Measurements from ENCODE around the gene RPP14.

RPP14 gene

DNA sequence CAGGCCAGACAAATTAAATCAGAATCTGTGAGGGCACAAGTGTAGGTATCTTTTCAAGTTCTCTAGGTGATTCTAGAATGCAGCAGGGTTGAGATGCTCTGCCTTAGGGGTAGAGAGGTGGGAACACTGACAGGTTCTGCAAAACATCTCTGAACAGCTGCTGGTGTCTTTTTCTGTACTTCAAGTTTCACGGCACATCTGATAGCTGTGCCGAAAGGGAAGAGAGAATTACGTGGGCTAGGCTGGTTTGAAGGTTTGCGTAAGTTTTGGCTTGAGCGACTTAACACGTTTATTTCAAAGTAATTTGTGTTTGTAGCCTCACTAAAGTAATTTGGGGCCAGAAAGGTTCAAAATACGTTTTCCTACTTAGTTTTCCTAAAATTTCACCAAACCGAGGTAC is 49.1 kb downstream of the RPP14 start:
- ChIA-PET CTCF (no interaction called here), POLR2A (no interaction called here)
- H3K9me3 ChIP-seq (ENCODE audit: control insufficient read depth, insufficient read depth, low read depth, low read length) = no peaks in the 10 kb centered on the region
- TF ChIP-seq OSR2 (tag by site-specific recombination; IDR thresholded peaks at IDR 0.05) (no peak), IKZF3 (tag by site-specific recombination; IDR thresholded peaks at IDR 0.05) (no peak), ZNF221 (tag by site-specific recombination; IDR thresholded peaks at IDR 0.05; ENCODE audit: borderline replicate concordance) (no peak), ZNF837 (tag by site-specific recombination; IDR thresholded peaks at IDR 0.05) (no peak), ZNF174 (tag by site-specific recombination; IDR thresholded peaks at IDR 0.05) (no peak), HOXD13 (CRISPR knock-in tag; IDR thresholded peaks at IDR 0.05; ENCODE audit: borderline replicate concordance) (no peak), SP2 (tag by site-specific recombination; IDR thresholded peaks at IDR 0.05) (no peak), ZNF223 (tag by site-specific recombination; IDR thresholded peaks at IDR 0.05) (no peak), ZEB2 (tag by site-specific recombination; IDR thresholded peaks at IDR 0.05) (no peak), SP7 (tag by site-specific recombination; IDR thresholded peaks at IDR 0.05) (no peak), SCRT2 (tag by site-specific recombination; IDR thresholded peaks at IDR 0.05) (no peak), ZNF664 (tag by site-specific recombination; IDR thresholded peaks at IDR 0.05) (no peak), MZF1 (tag by site-specific recombination; IDR thresholded peaks at IDR 0.05; ENCODE audit: borderline replicate concordance) (no peak)
- TF ChIP-seq, protein P1, sequence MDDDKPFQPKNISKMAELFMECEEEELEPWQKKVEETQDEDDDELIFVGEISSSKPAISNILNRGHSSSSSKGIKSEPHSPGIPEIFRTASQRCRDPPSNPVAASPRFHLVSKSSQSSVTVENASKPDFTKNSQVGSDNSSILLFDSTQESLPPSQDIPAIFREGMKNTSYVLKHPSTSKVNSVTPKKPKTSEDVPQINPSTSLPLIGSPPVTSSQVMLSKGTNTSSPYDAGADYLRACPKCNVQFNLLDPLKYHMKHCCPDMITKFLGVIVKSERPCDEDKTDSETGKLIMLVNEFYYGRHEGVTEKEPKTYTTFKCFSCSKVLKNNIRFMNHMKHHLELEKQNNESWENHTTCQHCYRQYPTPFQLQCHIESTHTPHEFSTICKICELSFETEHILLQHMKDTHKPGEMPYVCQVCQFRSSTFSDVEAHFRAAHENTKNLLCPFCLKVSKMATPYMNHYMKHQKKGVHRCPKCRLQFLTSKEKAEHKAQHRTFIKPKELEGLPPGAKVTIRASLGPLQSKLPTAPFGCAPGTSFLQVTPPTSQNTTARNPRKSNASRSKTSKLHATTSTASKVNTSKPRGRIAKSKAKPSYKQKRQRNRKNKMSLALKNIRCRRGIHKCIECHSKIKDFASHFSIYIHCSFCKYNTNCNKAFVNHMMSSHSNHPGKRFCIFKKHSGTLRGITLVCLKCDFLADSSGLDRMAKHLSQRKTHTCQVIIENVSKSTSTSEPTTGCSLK (tag by site-specific recombination; IDR thresholded peaks at IDR 0.05) = no peak
- TF ChIP-seq, protein P2, sequence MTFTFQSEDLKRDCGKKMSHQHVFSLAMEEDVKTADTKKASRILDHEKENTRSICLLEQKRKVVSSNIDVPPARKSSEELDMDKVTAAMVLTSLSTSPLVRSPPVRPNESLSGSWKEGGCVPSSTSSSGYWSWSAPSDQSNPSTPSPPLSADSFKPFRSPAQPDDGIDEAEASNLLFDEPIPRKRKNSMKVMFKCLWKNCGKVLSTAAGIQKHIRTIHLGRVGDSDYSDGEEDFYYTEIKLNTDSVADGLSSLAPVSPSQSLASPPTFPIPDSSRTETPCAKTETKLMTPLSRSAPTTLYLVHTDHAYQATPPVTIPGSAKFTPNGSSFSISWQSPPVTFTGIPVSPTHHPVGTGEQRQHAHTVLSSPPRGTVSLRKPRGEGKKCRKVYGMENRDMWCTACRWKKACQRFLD (tag by site-specific recombination; IDR thresholded peaks at IDR 0.05) = no peak
- H3K27ac ChIP-seq (ENCODE audit: extremely low read depth, low read depth, low read length) = no peak overlapping the region
- H3K36me3 ChIP-seq (ENCODE audit: control insufficient read depth in 2 of 2, insufficient read depth in 1 of 2, low read length in 2 of 2) = no peaks in the 10 kb centered on the region
- H3K4me1 ChIP-seq (ENCODE audit: control insufficient read depth, insufficient read depth, low read length) = 0 out of 2 replicates have a peak, but pooled peaks cover 4% of the 10 kb centered on the region
- H3K4me3 ChIP-seq (ENCODE audit: low read depth, low read length) = no peak overlapping the region

DNA sequence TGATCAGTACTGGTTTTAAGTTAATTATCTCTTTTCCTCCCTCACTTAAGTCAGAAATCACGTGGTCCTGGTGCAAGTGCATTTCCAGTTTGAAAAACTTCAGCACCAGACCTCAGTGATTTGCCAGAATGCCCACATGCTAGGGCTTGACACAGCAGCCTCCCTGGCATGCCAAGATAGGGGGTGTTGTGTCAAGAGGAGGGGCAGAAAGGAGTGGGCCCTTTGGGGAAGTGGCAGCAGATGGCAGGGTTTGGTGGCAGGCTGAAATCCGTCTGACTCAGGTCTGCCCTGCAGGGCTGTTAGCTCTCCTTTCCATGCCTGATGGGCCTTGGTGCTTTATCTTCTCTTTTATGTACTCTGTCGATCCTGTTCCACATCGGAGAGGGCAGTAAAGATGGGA is 50.0 kb downstream of the RPP14 start:
- ChIA-PET CTCF (no interaction called here), POLR2A (no interaction called here)
- 0 out of 2 replicates have a peak, but pooled peaks cover 4% of the 10 kb centered on the region for H3K4me1 ChIP-seq (ENCODE audit: control insufficient read depth, insufficient read depth, low read length)
- TF ChIP-seq ZIC2 (tag by site-specific recombination; IDR thresholded peaks at IDR 0.05) (no peak), ZNF155 (tag by site-specific recombination; IDR thresholded peaks at IDR 0.05) (no peak), MYNN (tag by site-specific recombination; IDR thresholded peaks at IDR 0.05; ENCODE audit: borderline replicate concordance) (no peak), ZNF558 (tag by site-specific recombination; IDR thresholded peaks at IDR 0.05) (no peak), ZFP69B (tag by site-specific recombination; IDR thresholded peaks at IDR 0.05) (no peak), ZNF501 (tag by site-specific recombination; IDR thresholded peaks at IDR 0.05) (no peak), ZBTB17 (tag by site-specific recombination; IDR thresholded peaks at IDR 0.05) (no peak), ZNF350 (tag by site-specific recombination; IDR thresholded peaks at IDR 0.05) (no peak), ZNF184 (tag by site-specific recombination; IDR thresholded peaks at IDR 0.05) (no peak), PRDM1 (tag by site-specific recombination; IDR thresholded peaks at IDR 0.05) (no peak), SP3 (tag by site-specific recombination; IDR thresholded peaks at IDR 0.05) (no peak), GLIS2 (tag by site-specific recombination; IDR thresholded peaks at IDR 0.05) (no peak), ZNF214 (tag by site-specific recombination; IDR thresholded peaks at IDR 0.05; ENCODE audit: borderline replicate concordance) (no peak)
- TF ChIP-seq, protein P3, sequence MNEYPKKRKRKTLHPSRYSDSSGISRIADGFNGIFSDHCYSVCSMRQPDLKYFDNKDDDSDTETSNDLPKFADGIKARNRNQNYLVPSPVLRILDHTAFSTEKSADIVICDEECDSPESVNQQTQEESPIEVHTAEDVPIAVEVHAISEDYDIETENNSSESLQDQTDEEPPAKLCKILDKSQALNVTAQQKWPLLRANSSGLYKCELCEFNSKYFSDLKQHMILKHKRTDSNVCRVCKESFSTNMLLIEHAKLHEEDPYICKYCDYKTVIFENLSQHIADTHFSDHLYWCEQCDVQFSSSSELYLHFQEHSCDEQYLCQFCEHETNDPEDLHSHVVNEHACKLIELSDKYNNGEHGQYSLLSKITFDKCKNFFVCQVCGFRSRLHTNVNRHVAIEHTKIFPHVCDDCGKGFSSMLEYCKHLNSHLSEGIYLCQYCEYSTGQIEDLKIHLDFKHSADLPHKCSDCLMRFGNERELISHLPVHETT (tag by site-specific recombination; IDR thresholded peaks at IDR 0.05) = no peak
- no peak overlapping the region for H3K27ac ChIP-seq (ENCODE audit: extremely low read depth, low read depth, low read length)
- H3K4me3 ChIP-seq (ENCODE audit: low read depth, low read length) = no peak overlapping the region
- no peaks in the 10 kb centered on the region for H3K9me3 ChIP-seq (ENCODE audit: control insufficient read depth, insufficient read depth, low read depth, low read length)
- H3K36me3 ChIP-seq (ENCODE audit: control insufficient read depth in 2 of 2, insufficient read depth in 1 of 2, low read length in 2 of 2) = no peaks in the 10 kb centered on the region

All from HEK293 (cell line).